Activated naive CD8-positive, alpha-beta T cell treated with anti-CD3 and anti-CD28 coated beads, Interleukin-2, amount 10 ng/mL, durations not matched to agents 7 days and 5 days (primary cell): ENCODE measurements around the gene GPR137. TPM values are rescaled to one million over a fixed set of nuclear protein-coding genes. Genes with fewer than 3 reads are reported as not detected.

Experiments used
- ATAC-seq: fragments of 150-1000 bp; cut with Tn5 transposase; one replicate; pipeline ENCODE4 v1.10.0; 2021; ENCODE audit warnings: low read depth, moderate library complexity
- POLR2A ChIA-PET: fragments of 350-600 bp; sonication (Branson Sonifier 250); formaldehyde crosslinking; loops from one replicate; lab custom pipeline; 2021; ENCODE audit warnings: antibody characterized with exemption; lab: Charles Lee
- DNase-seq: peaks from one replicate; pipeline ENCODE4 v3.0.0; 2021
- H3K27ac Mint-ChIP-seq: one replicate; pipeline ENCODE4 v1.8.0; 2022; ENCODE audit warnings: mild to moderate bottlenecking, mixed read lengths
- H3K27me3 Mint-ChIP-seq: one replicate; pipeline ENCODE4 v1.8.0; 2022; ENCODE audit warnings: mild to moderate bottlenecking, moderate library complexity, mixed read lengths
- H3K36me3 Mint-ChIP-seq: one replicate; pipeline ENCODE4 v1.8.0; 2021; ENCODE audit warnings: mild to moderate bottlenecking, mixed read lengths
- H3K4me1 Mint-ChIP-seq: one replicate; pipeline ENCODE4 v1.8.0; 2021; ENCODE audit warnings: mixed read lengths
- H3K4me3 Mint-ChIP-seq: one replicate; pipeline ENCODE4 v1.8.0; 2022; ENCODE audit warnings: mild to moderate bottlenecking, moderate library complexity, mixed read lengths
- H3K9me3 Mint-ChIP-seq: one replicate; pipeline ENCODE4 v1.8.0; 2021; ENCODE audit warnings: mixed read lengths
- total RNA-seq, 2 experiments: library from RNA; stranded (reverse); gene quantifications; one replicate each; pipeline ENCODE4 v1.2.3, GENCODE V29; 2021

The GPR137 gene
- total RNA-seq, 2 experiments from 2014 or later, result 31.3 to 32.7 TPM

GRCh38 chr11:64260147-64260708 is 25.4 kb upstream of the GPR137 start:
- peaks cover 16% of the 10 kb centered on the region for H3K36me3 Mint-ChIP-seq
- no peak overlapping the region for H3K4me3 Mint-ChIP-seq
- peaks cover 7% of the 10 kb centered on the region for H3K4me1 Mint-ChIP-seq
- no peaks in the 10 kb centered on the region for H3K9me3 Mint-ChIP-seq
- POLR2A ChIA-PET, result interaction anchor here (1.0 to 1.5 kb wide), 3 partner anchors 9 to 13 kb away, joined by 3 to 5 read pairs (median 3); partner anchors contain the start of gene PPP1R14B
- no peak for ATAC-seq
- DNase-seq, result no peak
- H3K27ac Mint-ChIP-seq, result peak overlapping the region; percentile 33
- no peaks in the 10 kb centered on the region for H3K27me3 Mint-ChIP-seq

- peaks cover 7% of the 10 kb centered on the region for H3K4me1 Mint-ChIP-seq
- POLR2A ChIA-PET, result interaction anchor here (0.7 to 1.5 kb wide), 3 partner anchors 8 to 1421 kb away, joined by 3 read pairs; no protein-coding TSS in a partner anchor
- no peak for ATAC-seq
Observed at GRCh38 chr11:64261556-64262080, 24.0 kb upstream of the GPR137 start.

GRCh38 chr11:64262271-64263002 is 23.2 kb upstream of the GPR137 start:
- peaks cover 16% of the 10 kb centered on the region for H3K36me3 Mint-ChIP-seq
- DNase-seq, result no peak
- H3K4me1 Mint-ChIP-seq, result peaks cover 7% of the 10 kb centered on the region
- H3K27ac Mint-ChIP-seq, result no peak overlapping the region
- no peaks in the 10 kb centered on the region for H3K27me3 Mint-ChIP-seq
- no peak overlapping the region for H3K4me3 Mint-ChIP-seq
- no peaks in the 10 kb centered on the region for H3K9me3 Mint-ChIP-seq
- POLR2A ChIA-PET, result no interaction called here
- ATAC-seq, result no peak

More at GRCh38 chr11:64261556-64262080, 24.0 kb upstream of the GPR137 start:
- no peak for DNase-seq
- Mint-ChIP-seq H3K36me3 (peaks cover 16% of the 10 kb centered on the region), H3K9me3 (no peaks in the 10 kb centered on the region), H3K27me3 (no peaks in the 10 kb centered on the region), H3K4me3 (no peak overlapping the region), H3K27ac (no peak overlapping the region)

GRCh38 chr11:64263021-64263946 is 22.4 kb upstream of the GPR137 start:
- Mint-ChIP-seq H3K27ac (no peak overlapping the region), H3K4me3 (no peak overlapping the region), H3K9me3 (no peaks in the 10 kb centered on the region), H3K36me3 (peaks cover 18% of the 10 kb centered on the region), H3K4me1 (peaks cover 15% of the 10 kb centered on the region), H3K27me3 (no peaks in the 10 kb centered on the region)
- DNase-seq (no peak), ATAC-seq (no peak)
- POLR2A ChIA-PET, result no interaction called here

GRCh38 chr11:64263947-64264317 is 21.7 kb upstream of the GPR137 start:
- POLR2A ChIA-PET, result no interaction called here
- Mint-ChIP-seq H3K4me3 (no peak overlapping the region), H3K27me3 (no peaks in the 10 kb centered on the region), H3K27ac (no peak overlapping the region), H3K36me3 (peaks cover 19% of the 10 kb centered on the region), H3K9me3 (no peaks in the 10 kb centered on the region), H3K4me1 (peaks cover 18% of the 10 kb centered on the region)
- ATAC-seq, result no peak
- DNase-seq, result no peak

- Mint-ChIP-seq H3K36me3 (peaks cover 19% of the 10 kb centered on the region), H3K4me1 (peaks cover 19% of the 10 kb centered on the region), H3K27me3 (no peaks in the 10 kb centered on the region), H3K27ac (no peak overlapping the region), H3K9me3 (no peaks in the 10 kb centered on the region), H3K4me3 (no peak overlapping the region)
- POLR2A ChIA-PET, result interaction anchor here (0.6 to 1.5 kb wide), 3 partner anchors 13 to 23 kb away, joined by 3 to 7 read pairs (median 5); partner anchors contain the start of genes FKBP2 and PLCB3
- DNase-seq (no peak), ATAC-seq (no peak)
Observed at GRCh38 chr11:64264371-64264852, 21.2 kb upstream of the GPR137 start.

- Mint-ChIP-seq H3K4me3 (no peak overlapping the region), H3K27me3 (no peaks in the 10 kb centered on the region), H3K27ac (peak overlapping the region; percentile 48), H3K4me1 (peaks cover 19% of the 10 kb centered on the region), H3K9me3 (no peaks in the 10 kb centered on the region), H3K36me3 (peaks cover 10% of the 10 kb centered on the region)
- no peak for ATAC-seq
- POLR2A ChIA-PET, result interaction anchor here (0.8 to 1.5 kb wide), 2 partner anchors 14 to 24 kb away, joined by 3 to 5 read pairs; partner anchors contain the start of genes FKBP2 and PLCB3
- DNase-seq, result no peak
Observed at GRCh38 chr11:64265176-64266160, 20.2 kb upstream of the GPR137 start.

- POLR2A ChIA-PET, result no interaction called here
- DNase-seq (no peak), ATAC-seq (no peak)
- peaks cover 10% of the 10 kb centered on the region for H3K36me3 Mint-ChIP-seq
- H3K27ac Mint-ChIP-seq, result no peak overlapping the region
- peaks cover 21% of the 10 kb centered on the region for H3K4me1 Mint-ChIP-seq
- H3K9me3 Mint-ChIP-seq, result no peaks in the 10 kb centered on the region
- H3K4me3 Mint-ChIP-seq, result no peak overlapping the region
- H3K27me3 Mint-ChIP-seq, result no peaks in the 10 kb centered on the region
Observed at GRCh38 chr11:64266339-64266738, 19.3 kb upstream of the GPR137 start.

- Mint-ChIP-seq H3K27ac (peak overlapping the region; percentile 96), H3K4me1 (peaks cover 25% of the 10 kb centered on the region), H3K36me3 (peaks cover 8% of the 10 kb centered on the region), H3K9me3 (no peaks in the 10 kb centered on the region), H3K4me3 (peak overlapping the region; percentile 96), H3K27me3 (no peaks in the 10 kb centered on the region)
- ATAC-seq (no peak), DNase-seq (no peak)
- POLR2A ChIA-PET, result interaction anchor here (1.0 to 6.0 kb wide), 6 partner anchors 12 to 61 kb away, joined by 3 to 94 read pairs (median 48); partner anchors contain the start of genes BAD, FERMT3, GPR137 and PLCB3
Observed at GRCh38 chr11:64267207-64267945, 18.3 kb upstream of the GPR137 start.

GRCh38 chr11:64268025-64268892 is 17.4 kb upstream of the GPR137 start:
- peaks cover 23% of the 10 kb centered on the region for H3K4me1 Mint-ChIP-seq
- ATAC-seq (no peak), DNase-seq (no peak)
- peak overlapping the region; percentile 96 for H3K27ac Mint-ChIP-seq
- peak overlapping the region; percentile 96 for H3K4me3 Mint-ChIP-seq
- H3K36me3 Mint-ChIP-seq, result peaks cover 6% of the 10 kb centered on the region
- no peaks in the 10 kb centered on the region for H3K27me3 Mint-ChIP-seq
- no peaks in the 10 kb centered on the region for H3K9me3 Mint-ChIP-seq
- POLR2A ChIA-PET, result interaction anchor here (0.6 to 6.0 kb wide), 15 partner anchors 10 to 86 kb away, joined by 3 to 94 read pairs (median 13); partner anchors contain the start of genes BAD, ESRRA, FERMT3 and FKBP2
